GM19452 (cell line): ENCODE measurements around the gene PIGA.

Experiments used
- ATAC-seq: cut with Tn5 transposase; IDR thresholded peaks from one replicate; pipeline ENCODE4 v1.9.1; 2021; ENCODE audit not compliant: unreplicated experiment

The PIGA gene

GRCh38 chrX:15335135-15336022 lies at the start of gene PIGA:
Gene PIGA, minus strand, starts transcription at chrX:15335523. Its CDS starts 3,593 bp downstream, at chrX:15331930.
- ATAC-seq: peak; percentile 96

GRCh38 chrX:15384304-15384703 lies 49.0 kb upstream of the PIGA start, which contains the start of gene VEGFD:
Gene VEGFD, minus strand, starts transcription at chrX:15384413. Its CDS starts 467 bp downstream, at chrX:15383946.
- ATAC-seq: no peak

- ATAC-seq: no peak
These were observed 47.5 kb upstream of the PIGA start for GRCh38 chrX:15382813-15383212.

GRCh38 chrX:15376956-15377355 lies 41.6 kb upstream of the PIGA start:
- no peak for ATAC-seq

GRCh38 chrX:15373976-15374375 lies 38.7 kb upstream of the PIGA start:
- no peak for ATAC-seq

- no peak for ATAC-seq
These were observed 31.4 kb upstream of the PIGA start for GRCh38 chrX:15366506-15367352.

GRCh38 chrX:15359701-15360100 lies 24.4 kb upstream of the PIGA start:
- ATAC-seq: no peak

GRCh38 chrX:15358533-15358932 lies 23.2 kb upstream of the PIGA start:
- ATAC-seq: no peak

- ATAC-seq: no peak
These were observed 21.1 kb upstream of the PIGA start for GRCh38 chrX:15356444-15356843.

- no peak for ATAC-seq
These were observed 15.1 kb upstream of the PIGA start for GRCh38 chrX:15350329-15350996.

- no peak for ATAC-seq
These were observed 13.7 kb upstream of the PIGA start for GRCh38 chrX:15349046-15349445.

GRCh38 chrX:15345976-15346375 lies 10.7 kb upstream of the PIGA start:
- ATAC-seq: no peak

GRCh38 chrX:15344106-15344505 lies 8.8 kb upstream of the PIGA start:
- ATAC-seq: no peak

GRCh38 chrX:15343075-15343476 lies 7.8 kb upstream of the PIGA start:
- no peak for ATAC-seq

GRCh38 chrX:15340867-15341266 lies 5.5 kb upstream of the PIGA start:
- no peak for ATAC-seq

- no peak for ATAC-seq
These were observed 695 bp upstream of the PIGA start for GRCh38 chrX:15336023-15336413.

GRCh38 chrX:15334561-15334960 lies 762 bp downstream of the PIGA start:
- no peak for ATAC-seq

GRCh38 chrX:15328821-15329220 lies 6.5 kb downstream of the PIGA start:
- ATAC-seq: no peak

- no peak for ATAC-seq
These were observed 7.2 kb downstream of the PIGA start for GRCh38 chrX:15328131-15328530.

- ATAC-seq: no peak
These were observed 12.9 kb downstream of the PIGA start for GRCh38 chrX:15322472-15322871.

- ATAC-seq: no peak
These were observed 13.3 kb downstream of the PIGA start for GRCh38 chrX:15322072-15322471.
